GM23338 (cell line): ENCODE data around the gene ESPN. TPM values are rescaled to one million over a fixed set of nuclear protein-coding genes. Genes with fewer than 3 reads are reported as not detected.

Experiments used
- ATAC-seq: fragments of 200-7000 bp; cut with Tn5 transposase; 3 replicates; pipeline ENCODE4 v1.9.1; 2020
- DNase-seq: peaks from one replicate; pipeline ENCODE4 v3.0.0-alpha.2; 2015; ENCODE audit warnings: low spot score
- H2AFZ ChIP-seq: fragments of 200-600 bp; sonication (generic); 2 replicates; pipeline ENCODE4 v1.8.0; 2016; ENCODE audit warnings: antibody characterized with exemption, mild to moderate bottlenecking, moderate library complexity
- H3F3A ChIP-seq: fragments of 200-600 bp; sonication (generic); replicated peaks from 2 replicates; pipeline ENCODE4 v1.8.0; 2017; ENCODE audit warnings: antibody characterized with exemption, mixed run types, low read depth
- H3K27ac ChIP-seq: fragments of 200-600 bp; sonication (generic); 2 replicates; pipeline ENCODE4 v1.6.1; 2016; ENCODE audit warnings: low read depth
- H3K27me3 ChIP-seq: fragments of 200-600 bp; sonication (generic); 2 replicates; pipeline ENCODE4 v1.8.0; 2016; ENCODE audit warnings: mild to moderate bottlenecking, mixed run types, moderate library complexity; ENCODE audit not compliant: insufficient read depth
- H3K36me3 ChIP-seq: fragments of 200-600 bp; sonication (generic); 2 replicates; pipeline ENCODE4 v1.8.0; 2016; ENCODE audit warnings: mild to moderate bottlenecking; ENCODE audit not compliant: insufficient read depth
- H3K4me1 ChIP-seq: fragments of 200-600 bp; sonication (generic); 2 replicates; pipeline ENCODE4 v1.8.0; 2016; ENCODE audit warnings: mild to moderate bottlenecking, moderate library complexity; ENCODE audit not compliant: insufficient read depth
- H3K4me2 ChIP-seq: fragments of 200-600 bp; sonication (generic); 2 replicates; pipeline ENCODE4 v1.7.1; 2017; ENCODE audit warnings: mixed run types
- H3K4me3 ChIP-seq: fragments of 200-600 bp; sonication (generic); 2 replicates; pipeline ENCODE4 v1.6.1; 2016; ENCODE audit warnings: mixed run types
- H3K79me2 ChIP-seq: fragments of 200-600 bp; sonication (generic); replicated peaks from 2 replicates; pipeline ENCODE4 v1.8.0; 2017; ENCODE audit warnings: mild to moderate bottlenecking; ENCODE audit not compliant: insufficient read depth
- H3K9me2 ChIP-seq: fragments of 200-600 bp; sonication (generic); 2 replicates; pipeline ENCODE4 v1.8.0; 2017; ENCODE audit not compliant: insufficient read depth
- H4K20me1 ChIP-seq: fragments of 200-600 bp; sonication (generic); replicated peaks from 2 replicates; pipeline ENCODE4 v1.8.0; 2017; ENCODE audit warnings: mild to moderate bottlenecking; ENCODE audit not compliant: insufficient read depth
- H3K27ac Mint-ChIP-seq: 2 replicates; pipeline ENCODE4 v1.8.0; 2020; ENCODE audit warnings: inconsistent platforms, mild to moderate bottlenecking, moderate library complexity, mixed read lengths
- H3K27me3 Mint-ChIP-seq: 3 replicates; pipeline ENCODE4 v1.8.0; 2022; ENCODE audit warnings: low read depth, mild to moderate bottlenecking, moderate library complexity, mixed read lengths, inconsistent platforms; ENCODE audit not compliant: insufficient read depth, poor library complexity
- H3K36me3 Mint-ChIP-seq: 3 replicates; pipeline ENCODE4 v1.8.0; 2021; ENCODE audit warnings: low read depth, mild to moderate bottlenecking, inconsistent platforms, moderate library complexity, mixed read lengths
- H3K4me1 Mint-ChIP-seq: 3 replicates; pipeline ENCODE4 v1.8.0; 2020; ENCODE audit warnings: mild to moderate bottlenecking, inconsistent platforms, mixed read lengths
- H3K4me3 Mint-ChIP-seq: 3 replicates; pipeline ENCODE4 v1.8.0; 2021; ENCODE audit warnings: moderate library complexity, mild to moderate bottlenecking, inconsistent platforms, mixed read lengths
- H3K9me3 Mint-ChIP-seq: 3 replicates; pipeline ENCODE4 v1.8.0; 2020; ENCODE audit warnings: moderate library complexity, mild to moderate bottlenecking, inconsistent platforms, mixed read lengths
- CTCF ChIP-seq, 2 experiments: fragments of 200-600 bp in 1 of 2; sonication (generic) in 1 of 2; conservative IDR thresholded peaks; 2 replicates each; pipeline versions ENCODE4 v1.5.1 to v1.6.1; 2016 to 2017; ENCODE audit warnings: antibody characterized with exemption in 2 of 2, low read depth in 2 of 2, mild to moderate bottlenecking in 2 of 2, moderate library complexity in 1 of 2
- NANOG ChIP-seq: IDR thresholded peaks from 2 replicates; pipeline ENCODE4 v1.6.1; 2016; ENCODE audit warnings: antibody characterized with exemption, borderline replicate concordance
- polyA plus RNA-seq: library from polyadenylated mRNA; unstranded; fragments of >200 nt; fragmentation: Nextera tagmentation; extraction: Ambion mirVana; gene quantifications from 2 replicates; pipeline ENCODE4 v1.2.1, GENCODE V29; 2016
- total RNA-seq: library from RNA; depleted of rRNA; stranded (reverse); fragments of >200 nt; shearing (Covaris generic); gene quantifications from 2 replicates; pipeline ENCODE4 v1.2.3, GENCODE V29; 2014
- TF ChIP-seq, protein P1 (sequence below): IDR thresholded peaks from one replicate; pipeline ENCODE4 v1.6.1; 2018; ENCODE audit warnings: antibody characterized with exemption; ENCODE audit not compliant: unreplicated experiment

ESPN gene
- total and polyA plus RNA-seq, 2 experiments from 2014 or later, result 12.2 to 13.6 TPM

DNA sequence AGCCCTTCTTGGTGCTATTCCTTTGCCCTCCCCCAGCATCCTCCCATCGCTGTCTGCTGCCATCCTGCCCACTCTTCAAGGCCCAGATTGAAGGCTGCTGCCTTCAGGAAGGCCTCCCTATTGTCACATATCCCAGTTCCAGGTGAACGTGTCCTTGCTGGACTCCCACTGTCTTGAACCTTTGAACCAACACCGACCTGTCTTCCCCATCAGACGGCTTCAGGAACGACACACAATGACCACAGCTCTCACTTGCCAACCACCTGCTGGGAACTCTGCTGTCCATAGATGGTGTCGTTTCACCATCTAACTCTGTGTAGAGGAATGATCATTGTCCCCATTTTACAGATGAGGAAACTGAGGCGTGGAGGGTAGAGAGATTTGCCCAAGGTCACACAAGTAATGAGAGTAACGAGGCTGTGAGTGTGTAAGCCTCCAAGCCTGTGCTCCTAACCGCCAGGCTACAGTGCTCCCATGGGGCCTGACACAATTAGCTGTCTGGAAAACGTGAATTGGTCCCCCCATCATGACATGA is 76.8 kb downstream of the ESPN start:
- Histone ChIP-seq H2AFZ (no peak overlapping the region), H3K36me3 (no peaks in the 10 kb centered on the region), H3K4me1 (peaks cover 4% of the 10 kb centered on the region), H3K9me2 (no peaks in the 10 kb centered on the region), H3K4me2 (no peak overlapping the region), H3K4me3 (no peak overlapping the region), H3K79me2 (no peaks in the 10 kb centered on the region), H3K27me3 (peaks cover 22% of the 10 kb centered on the region), H4K20me1 (no peaks in the 10 kb centered on the region), H3K27ac (no peak overlapping the region), H3F3A (0 out of 2 replicates have a peak, but pooled peaks cover 2% of the 10 kb centered on the region)
- ATAC-seq, result no peak
- H3K4me3 Mint-ChIP-seq, result no peak overlapping the region
- peaks cover 8% of the 10 kb centered on the region for H3K4me1 Mint-ChIP-seq
- H3K27ac Mint-ChIP-seq, result no peak overlapping the region
- peaks cover 28% of the 10 kb centered on the region for H3K27me3 Mint-ChIP-seq
- TF ChIP-seq, protein P1, sequence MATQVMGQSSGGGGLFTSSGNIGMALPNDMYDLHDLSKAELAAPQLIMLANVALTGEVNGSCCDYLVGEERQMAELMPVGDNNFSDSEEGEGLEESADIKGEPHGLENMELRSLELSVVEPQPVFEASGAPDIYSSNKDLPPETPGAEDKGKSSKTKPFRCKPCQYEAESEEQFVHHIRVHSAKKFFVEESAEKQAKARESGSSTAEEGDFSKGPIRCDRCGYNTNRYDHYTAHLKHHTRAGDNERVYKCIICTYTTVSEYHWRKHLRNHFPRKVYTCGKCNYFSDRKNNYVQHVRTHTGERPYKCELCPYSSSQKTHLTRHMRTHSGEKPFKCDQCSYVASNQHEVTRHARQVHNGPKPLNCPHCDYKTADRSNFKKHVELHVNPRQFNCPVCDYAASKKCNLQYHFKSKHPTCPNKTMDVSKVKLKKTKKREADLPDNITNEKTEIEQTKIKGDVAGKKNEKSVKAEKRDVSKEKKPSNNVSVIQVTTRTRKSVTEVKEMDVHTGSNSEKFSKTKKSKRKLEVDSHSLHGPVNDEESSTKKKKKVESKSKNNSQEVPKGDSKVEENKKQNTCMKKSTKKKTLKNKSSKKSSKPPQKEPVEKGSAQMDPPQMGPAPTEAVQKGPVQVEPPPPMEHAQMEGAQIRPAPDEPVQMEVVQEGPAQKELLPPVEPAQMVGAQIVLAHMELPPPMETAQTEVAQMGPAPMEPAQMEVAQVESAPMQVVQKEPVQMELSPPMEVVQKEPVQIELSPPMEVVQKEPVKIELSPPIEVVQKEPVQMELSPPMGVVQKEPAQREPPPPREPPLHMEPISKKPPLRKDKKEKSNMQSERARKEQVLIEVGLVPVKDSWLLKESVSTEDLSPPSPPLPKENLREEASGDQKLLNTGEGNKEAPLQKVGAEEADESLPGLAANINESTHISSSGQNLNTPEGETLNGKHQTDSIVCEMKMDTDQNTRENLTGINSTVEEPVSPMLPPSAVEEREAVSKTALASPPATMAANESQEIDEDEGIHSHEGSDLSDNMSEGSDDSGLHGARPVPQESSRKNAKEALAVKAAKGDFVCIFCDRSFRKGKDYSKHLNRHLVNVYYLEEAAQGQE, result no peak
- TF ChIP-seq CTCF (conservative IDR thresholded peaks at IDR 0.05; ENCODE audit: low read depth in 2 of 2), result peak in 1 of 2 experiments; percentile 22; a peak in 1 of 4 replicates
- no peaks in the 10 kb centered on the region for H3K9me3 Mint-ChIP-seq
- no peak for DNase-seq
- H3K36me3 Mint-ChIP-seq, result no peaks in the 10 kb centered on the region

GRCh38 chr1:6502000-6502891 is 77.7 kb downstream of the ESPN start:
- ATAC-seq (no peak), DNase-seq (no peak)
- H3K9me2 ChIP-seq, result no peaks in the 10 kb centered on the region
- H3K4me1 Mint-ChIP-seq, result peaks cover 7% of the 10 kb centered on the region
- H3K4me3 Mint-ChIP-seq, result no peak overlapping the region
- no peak overlapping the region for H3K27ac ChIP-seq
- no peaks in the 10 kb centered on the region for H3K79me2 ChIP-seq
- no peaks in the 10 kb centered on the region for H3K4me1 ChIP-seq
- no peaks in the 10 kb centered on the region for H3K36me3 ChIP-seq
- H3K27me3 ChIP-seq, result peaks cover 16% of the 10 kb centered on the region
- peaks cover 23% of the 10 kb centered on the region for H3K27me3 Mint-ChIP-seq
- no peaks in the 10 kb centered on the region for H4K20me1 ChIP-seq
- no peak overlapping the region for H3K27ac Mint-ChIP-seq
- H3K4me3 ChIP-seq, result no peak overlapping the region
- H3K4me2 ChIP-seq, result no peak overlapping the region
- H3F3A ChIP-seq, result no peaks in the 10 kb centered on the region
- H3K36me3 Mint-ChIP-seq, result no peaks in the 10 kb centered on the region
- no peak overlapping the region for H2AFZ ChIP-seq
- no peaks in the 10 kb centered on the region for H3K9me3 Mint-ChIP-seq
- TF ChIP-seq NANOG, result no peak
- TF ChIP-seq, protein P1, result no peak
